ENCODE data around the gene RGS9.
"Not testable (repeated sequence)": the region's sequence is repeated elsewhere in the genome, so short reads cannot be mapped to it uniquely, and the experiment has no call there.

The RGS9 gene

DNA sequence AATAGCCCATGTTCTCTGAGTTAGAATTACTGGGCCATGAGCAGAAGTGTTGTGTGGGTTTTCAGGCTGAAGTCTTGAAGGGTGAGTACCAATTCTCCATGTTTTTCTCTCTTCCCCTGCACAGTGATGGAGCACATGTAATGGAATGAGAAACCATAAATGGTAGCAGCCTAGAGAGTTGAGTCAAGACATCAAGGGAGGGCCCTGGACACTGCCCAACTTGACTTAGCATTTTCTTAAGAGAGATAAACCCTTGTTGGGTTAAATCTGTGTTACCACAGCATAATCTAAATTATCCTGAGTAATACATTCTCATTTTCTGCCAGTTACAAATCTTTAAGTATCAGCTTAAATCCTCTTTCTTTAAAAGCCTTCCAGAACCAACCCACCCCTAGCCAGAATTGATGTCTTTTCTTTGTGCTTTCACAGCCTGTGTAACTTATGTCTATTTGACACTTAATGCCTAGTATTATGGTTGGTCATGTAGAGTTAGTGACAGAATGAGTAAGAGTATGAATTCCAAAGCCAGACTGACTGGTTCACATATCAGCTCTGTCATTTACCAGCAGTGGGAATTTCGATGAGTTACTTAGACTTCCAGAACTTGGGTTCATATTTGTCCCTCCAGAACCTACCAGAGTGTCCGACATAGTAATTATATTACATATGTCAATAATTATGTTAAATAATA lies 27.0 kb upstream of the RGS9 start:
- H3K4me3 ChIP-seq (ENCODE audit: low read depth, low read length): no peak overlapping the region
- no peak for DNase-seq (ENCODE audit: low read depth)
- in situ Hi-C loops (cut with HindIII; ENCODE audit: low sequenced_read_pairs): loop anchor here (5.0 kb wide), 2 partner anchors 42 to 77 kb away; no protein-coding TSS in a partner anchor
- TF ChIP-seq CTCF (IDR thresholded peaks at IDR 0.05; ENCODE audit: low read depth, low read length, missing control alignments): no peak

DNA sequence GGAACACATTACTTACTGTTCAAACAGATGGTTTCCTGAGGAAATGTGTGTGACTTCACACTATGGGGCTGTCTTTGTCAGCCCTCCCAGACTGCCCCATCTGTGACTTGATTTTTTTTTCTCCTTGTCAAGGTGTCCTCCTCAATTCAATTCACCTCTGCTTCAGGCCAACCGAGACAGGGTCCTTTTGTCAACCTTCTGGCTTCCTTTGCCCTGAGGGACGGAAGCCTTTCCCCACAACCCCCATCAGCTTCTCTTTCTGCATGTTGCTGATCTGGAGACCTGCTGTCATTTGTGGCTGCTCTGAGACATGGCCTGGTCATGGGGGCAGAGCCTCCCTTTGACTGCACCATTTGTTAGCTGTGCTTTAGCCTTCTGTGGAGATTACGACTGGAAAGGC lies 21.3 kb upstream of the RGS9 start:
- TF ChIP-seq CTCF (IDR thresholded peaks at IDR 0.05; ENCODE audit: low read depth, low read length, missing control alignments): no peak
- in situ Hi-C loops (cut with HindIII; ENCODE audit: low sequenced_read_pairs): no loop called here
- no peak overlapping the region for H3K4me3 ChIP-seq (ENCODE audit: low read depth, low read length)
- no peak for DNase-seq (ENCODE audit: low read depth)

DNA sequence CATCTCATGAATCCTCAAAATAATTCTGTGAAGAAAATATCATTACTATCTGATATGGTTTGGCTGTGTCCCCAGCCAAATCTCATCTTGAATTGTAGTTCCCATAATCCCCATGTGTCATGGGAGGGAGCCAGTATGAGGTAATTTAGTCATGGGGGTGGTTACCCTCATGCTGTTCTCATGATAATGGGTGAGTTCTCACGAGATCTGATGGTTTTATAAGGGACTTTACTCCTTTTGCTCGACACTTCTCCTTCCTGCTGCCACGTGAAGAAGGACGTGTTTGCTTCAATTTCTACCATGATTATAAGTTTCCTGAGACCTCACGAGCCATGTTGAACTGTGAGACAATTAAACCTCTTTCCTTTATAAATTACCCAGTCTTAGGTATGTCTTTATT lies 20.7 kb upstream of the RGS9 start:
- DNase-seq (ENCODE audit: low read depth); in situ Hi-C loops (cut with HindIII; ENCODE audit: low sequenced_read_pairs); H3K4me3 ChIP-seq (ENCODE audit: low read depth, low read length): not testable (repeated sequence)

DNA sequence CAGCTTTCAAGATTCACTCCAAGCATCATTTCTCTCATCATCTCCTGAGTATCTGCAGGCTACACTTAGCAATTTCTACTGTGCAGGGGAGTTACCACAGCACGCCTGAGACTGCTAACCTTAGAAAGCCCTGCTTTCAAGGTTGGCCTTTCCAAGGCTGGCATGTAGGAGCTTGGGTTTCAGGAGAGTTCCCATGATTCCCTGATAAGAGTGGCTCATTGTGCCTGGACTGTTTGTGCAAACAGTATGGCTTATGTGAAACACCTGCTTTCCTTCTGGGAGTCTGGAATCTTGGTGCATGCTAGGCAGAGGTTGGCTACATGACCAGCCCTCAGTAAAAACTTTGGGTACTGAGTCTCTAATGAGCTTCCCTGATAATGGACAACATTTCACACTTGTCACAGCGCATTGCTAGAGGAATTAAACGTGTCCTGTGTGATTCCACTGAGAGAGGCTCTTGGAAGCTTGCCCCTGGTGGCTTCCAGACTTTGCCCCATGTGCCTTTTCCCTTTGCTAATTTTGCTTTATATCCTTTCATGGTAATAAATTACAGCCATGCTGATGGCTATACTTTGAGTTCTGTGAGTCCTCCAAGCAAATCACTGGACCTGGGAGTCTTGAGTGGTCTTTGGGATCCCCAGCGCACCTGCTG lies 19.7 kb upstream of the RGS9 start:
- DNase-seq (ENCODE audit: low read depth): no peak
- no peak for TF ChIP-seq CTCF (IDR thresholded peaks at IDR 0.05; ENCODE audit: low read depth, low read length, missing control alignments)
- in situ Hi-C loops (cut with HindIII; ENCODE audit: low sequenced_read_pairs): no loop called here
- no peak overlapping the region for H3K4me3 ChIP-seq (ENCODE audit: low read depth, low read length)

GRCh38 chr17:65121368-65121767 lies 15.8 kb upstream of the RGS9 start:
- TF ChIP-seq CTCF (IDR thresholded peaks at IDR 0.05; ENCODE audit: low read depth, low read length, missing control alignments): no peak
- no peak overlapping the region for H3K4me3 ChIP-seq (ENCODE audit: low read depth, low read length)
- DNase-seq (ENCODE audit: low read depth): no peak
- in situ Hi-C loops (cut with HindIII; ENCODE audit: low sequenced_read_pairs): no loop called here

DNA sequence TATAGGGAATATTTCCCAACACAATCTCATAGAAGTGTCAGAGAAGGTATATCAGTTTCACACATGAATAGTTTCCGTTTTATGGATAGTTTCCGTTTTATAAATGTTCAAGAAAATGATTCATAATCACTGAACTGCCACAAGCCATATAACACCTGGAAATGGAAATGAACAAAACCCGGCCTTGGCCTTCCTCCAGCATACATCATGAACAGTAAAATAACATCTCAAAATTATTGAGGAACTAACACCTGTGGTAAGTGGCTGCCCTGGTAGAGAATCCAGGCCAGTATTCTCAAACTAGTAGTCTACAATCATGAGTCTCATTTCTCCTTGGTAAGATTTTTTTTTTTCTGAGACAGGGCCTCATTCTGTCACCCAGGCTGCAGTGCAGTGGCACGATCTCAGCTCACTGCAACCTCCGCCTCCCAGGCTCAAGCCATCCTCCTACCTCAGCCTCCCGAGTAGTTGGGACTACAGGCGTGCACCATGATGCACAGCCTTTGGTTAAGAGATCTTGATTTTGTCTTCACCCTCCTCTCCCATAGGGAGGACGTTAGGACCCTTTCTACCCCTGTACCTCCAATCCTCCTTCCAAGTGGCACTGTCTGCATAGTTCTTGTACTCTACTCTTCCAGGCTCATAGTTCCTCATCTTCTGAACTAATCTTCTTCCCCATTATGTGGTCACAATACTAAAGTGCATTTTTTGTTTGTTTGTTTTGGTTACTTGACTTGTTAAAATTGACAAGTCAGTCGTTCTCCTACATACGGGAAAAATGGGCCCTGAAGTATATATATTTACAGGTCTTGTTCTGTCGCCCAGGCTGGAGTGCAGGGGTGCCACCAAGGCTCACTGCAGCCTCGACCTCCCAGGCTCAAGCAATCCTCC lies 15.0 kb upstream of the RGS9 start:
- H3K4me3 ChIP-seq (ENCODE audit: low read depth, low read length): peak overlapping the region; percentile 49
- in situ Hi-C loops (cut with HindIII; ENCODE audit: low sequenced_read_pairs): no loop called here
- DNase-seq (ENCODE audit: low read depth): no peak
- no peak for TF ChIP-seq CTCF (IDR thresholded peaks at IDR 0.05; ENCODE audit: low read depth, low read length, missing control alignments)
